Measurements from ENCODE around the gene RBM7.

- TF ChIP-seq CTCF (conservative IDR thresholded peaks at IDR 0.05; ENCODE audit: low read length): no peak
- no peak for TF ChIP-seq EZH2phosphoT487 (IDR thresholded peaks at IDR 0.05; ENCODE audit: borderline replicate concordance, low read depth, low read length)
Measured at GRCh38 chr11:114438303-114438702, 37.8 kb downstream of the RBM7 start.

Measured in OCI-LY7 (cell line).